HG02610 (cell line): ENCODE results near the gene C20orf96.
A peak's percentile ranks its signal among the peaks of the same experiment; 100 is the strongest.
"Not testable (repeated sequence)": the region's sequence is repeated elsewhere in the genome, so short reads cannot be mapped to it uniquely, and the experiment has no call there.

Source experiments
- ATAC-seq: cut with Tn5 transposase; IDR thresholded peaks from one replicate; pipeline ENCODE4 v1.9.1; 2021; ENCODE audit warnings: mild to moderate bottlenecking, moderate library complexity; ENCODE audit not compliant: unreplicated experiment

C20orf96 gene

DNA sequence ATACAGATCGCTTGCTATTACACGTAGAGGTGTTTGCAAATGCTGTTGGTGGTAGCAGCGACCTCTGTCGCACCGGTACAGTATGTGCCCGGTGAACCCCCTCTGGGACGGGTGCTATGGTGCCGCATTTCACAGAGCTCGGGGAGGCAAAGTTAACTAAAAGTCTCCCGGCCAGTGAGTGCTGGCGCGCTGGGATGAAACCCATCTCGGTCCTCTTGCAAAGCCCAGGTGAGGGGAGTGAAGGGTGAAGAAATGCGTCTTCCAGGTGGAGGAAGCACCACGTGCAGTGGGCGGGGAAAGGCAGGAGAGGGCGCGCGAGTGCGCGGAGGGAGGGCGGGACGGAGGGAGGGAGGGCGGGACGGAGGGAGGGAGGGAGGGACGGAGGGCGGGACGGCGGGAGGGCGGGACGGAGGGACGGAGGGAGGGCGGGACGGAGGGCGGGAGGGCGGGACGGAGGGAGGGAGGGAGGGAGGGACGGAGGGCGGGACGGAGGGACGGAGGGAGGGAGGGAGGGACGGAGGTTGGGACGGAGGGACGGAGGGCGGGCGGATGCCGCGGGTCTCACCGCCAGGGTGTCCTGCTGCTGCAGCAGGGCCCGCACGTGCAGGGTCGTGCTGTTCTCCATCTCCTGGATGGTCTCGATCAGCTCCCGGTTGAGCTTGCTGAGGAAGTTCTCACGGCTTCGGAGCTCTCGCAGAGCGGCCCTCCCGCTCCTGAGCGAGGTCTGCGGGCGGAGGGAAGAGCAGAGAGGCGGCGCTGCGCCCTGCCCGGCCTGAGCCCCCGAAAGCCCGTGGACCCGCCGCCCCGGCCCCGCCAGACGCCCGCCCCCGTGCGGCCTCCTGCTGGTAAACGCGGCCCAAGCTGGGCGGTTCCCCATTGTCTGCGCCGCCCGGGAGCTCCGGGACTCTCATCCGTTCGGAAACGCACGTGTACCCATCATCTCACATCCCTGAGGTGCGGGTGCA is 11.7 kb downstream of the C20orf96 start:
- no peak for ATAC-seq

DNA sequence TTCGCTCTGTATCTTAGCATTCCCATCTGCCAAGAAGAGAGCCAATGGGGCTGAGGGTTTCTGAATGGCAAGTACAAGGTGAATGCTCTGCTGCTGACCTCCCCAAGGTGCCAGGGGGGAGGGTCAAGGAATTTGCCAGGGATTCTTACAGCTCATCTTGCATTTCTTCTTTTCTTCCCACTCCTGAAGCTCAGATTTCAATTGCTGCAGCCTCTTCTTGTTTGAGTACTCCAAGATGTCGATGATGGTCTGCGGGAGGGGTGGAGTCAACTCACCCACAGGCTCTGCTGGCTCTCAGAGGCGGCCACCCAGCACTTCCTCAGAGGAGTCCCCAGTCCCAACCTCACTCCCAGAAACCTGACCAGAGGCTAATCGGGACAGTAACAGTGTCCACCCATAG is 12.4 kb downstream of the C20orf96 start:
- no peak for ATAC-seq

DNA sequence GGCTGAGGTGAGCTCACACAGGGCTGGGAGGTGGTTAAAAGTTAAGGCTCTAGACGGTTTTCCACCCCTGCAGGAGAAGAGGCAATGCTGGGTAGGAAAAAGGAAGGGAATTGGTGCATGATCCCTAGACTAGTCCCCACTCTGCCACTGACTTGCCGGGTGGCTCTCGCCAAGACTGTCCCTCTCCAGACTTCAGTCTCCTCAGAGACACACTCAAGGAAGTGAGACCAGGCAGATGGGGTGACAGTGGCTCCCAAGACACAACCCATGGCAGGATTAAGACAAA is 13.1 kb downstream of the C20orf96 start:
- no peak for ATAC-seq

DNA sequence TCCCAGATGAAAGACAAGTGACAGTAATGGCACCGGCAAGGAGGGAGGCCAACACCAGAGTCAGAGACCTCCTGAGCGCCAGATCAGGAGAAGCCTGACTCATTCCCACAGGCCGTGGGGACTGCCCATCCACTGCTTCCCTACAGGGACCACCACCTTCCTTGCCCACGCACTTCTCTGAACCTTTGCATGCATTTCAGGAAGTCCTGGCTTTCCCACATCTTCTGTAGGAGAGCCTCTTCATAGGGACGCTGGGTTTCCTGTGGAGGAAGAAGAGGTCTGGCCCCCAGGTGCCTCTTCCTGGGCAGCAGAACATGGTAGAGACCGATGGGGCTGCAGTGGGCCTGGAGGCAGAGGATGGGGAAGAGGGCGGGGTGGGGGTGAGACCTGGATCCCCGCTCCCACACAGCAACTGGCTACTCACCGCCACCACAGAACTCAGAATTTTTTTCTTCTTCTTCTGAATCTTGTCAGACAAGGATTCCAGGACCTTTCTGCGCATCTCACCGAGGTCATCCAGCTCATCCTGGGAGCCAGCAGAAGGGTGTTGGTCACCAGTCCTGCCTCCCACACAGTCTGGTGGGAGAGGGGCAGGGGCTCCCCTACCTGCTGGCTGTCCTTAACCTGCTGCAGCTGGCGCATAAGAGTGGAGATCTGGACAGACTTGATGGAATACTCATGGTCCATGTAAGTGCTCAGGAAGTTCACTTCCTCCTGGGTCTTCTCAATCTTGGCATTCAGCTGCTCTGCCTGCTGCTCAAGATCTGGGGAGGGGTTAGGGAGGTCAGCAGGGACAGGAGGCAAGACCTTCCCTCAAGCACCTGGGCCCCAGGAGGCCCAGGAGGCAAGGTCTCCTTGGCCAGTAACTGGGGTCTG is 13.7 kb downstream of the C20orf96 start:
- no peak for ATAC-seq

DNA sequence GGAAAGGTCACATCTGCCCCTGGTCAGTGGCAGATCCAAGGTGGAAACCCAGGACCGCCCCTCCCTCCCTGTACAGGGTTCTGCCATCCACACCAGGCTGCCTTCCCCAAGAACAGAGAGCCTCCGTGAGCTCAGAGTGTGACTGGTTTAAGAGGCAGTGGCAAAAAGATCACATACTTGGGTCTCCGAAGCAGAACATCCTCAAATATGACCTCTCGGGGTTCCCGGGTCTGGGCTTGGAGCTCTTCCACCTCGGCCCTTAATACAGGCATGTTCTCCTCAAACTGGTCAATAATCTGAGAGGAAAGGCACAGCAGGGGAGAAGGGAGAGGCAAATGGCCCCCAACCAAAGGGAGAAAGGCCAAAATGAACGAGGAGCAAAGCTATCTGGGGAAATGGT is 14.8 kb downstream of the C20orf96 start:
- ATAC-seq, result no peak

DNA sequence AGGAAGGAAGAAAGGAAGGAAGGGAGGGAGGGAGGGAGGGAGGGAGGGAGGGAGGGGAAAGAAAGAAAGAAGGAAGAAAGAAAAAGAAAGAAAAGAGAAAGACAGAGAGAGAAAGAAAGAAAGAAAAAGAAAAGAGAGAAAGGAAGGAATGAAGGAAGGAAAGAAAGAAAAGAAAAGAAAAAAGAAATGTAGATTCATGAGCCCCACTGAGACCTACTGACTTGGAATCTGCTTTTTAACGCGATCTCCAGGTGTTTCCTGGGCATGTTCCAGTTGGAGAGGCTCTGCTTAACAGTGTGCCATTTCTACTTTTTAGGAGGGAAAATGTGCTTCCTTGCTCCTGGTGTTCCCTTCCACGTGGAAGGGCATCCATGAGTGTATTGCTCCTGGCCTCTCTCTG is 16.7 kb downstream of the C20orf96 start:
- ATAC-seq, result no peak

DNA sequence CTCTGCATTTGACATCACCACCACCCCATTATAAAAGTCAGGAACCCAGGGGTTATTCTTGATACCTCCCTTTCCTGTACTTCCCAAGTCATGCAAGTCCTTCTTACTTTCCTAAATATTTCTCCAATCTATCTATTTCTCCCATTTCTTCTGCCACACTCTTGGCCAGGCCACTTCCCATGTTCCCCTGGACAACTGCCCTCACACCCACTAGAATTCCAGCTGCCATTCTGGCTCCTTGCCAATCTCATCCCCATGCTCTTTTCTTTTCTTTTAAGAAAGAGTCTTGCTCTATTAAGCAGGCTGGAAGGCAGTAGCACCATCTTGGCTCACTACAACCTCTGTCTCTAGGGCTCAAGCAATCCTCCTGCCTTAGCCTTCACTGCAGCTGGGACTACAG is 17.8 kb downstream of the C20orf96 start:
- no peak for ATAC-seq

DNA sequence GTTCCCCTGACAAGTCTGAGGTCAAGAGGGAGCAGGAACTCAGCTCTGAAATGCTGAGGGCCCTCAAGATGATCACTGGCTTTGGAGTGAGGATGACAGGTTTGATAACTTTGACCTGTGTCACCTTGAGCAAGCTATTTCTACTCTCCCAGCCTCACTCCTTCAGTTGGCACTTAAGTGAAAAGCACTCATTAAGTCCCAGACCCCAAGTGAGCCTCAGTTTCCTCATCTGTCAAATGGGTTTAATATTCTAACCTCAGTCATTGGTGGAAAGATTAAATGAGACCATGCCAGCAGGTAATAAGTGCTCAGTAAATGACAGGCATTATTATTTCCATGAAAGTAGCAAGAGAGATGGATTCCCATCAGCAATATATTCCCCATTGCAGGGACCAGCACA is 19.0 kb downstream of the C20orf96 start:
- ATAC-seq, result no peak

DNA sequence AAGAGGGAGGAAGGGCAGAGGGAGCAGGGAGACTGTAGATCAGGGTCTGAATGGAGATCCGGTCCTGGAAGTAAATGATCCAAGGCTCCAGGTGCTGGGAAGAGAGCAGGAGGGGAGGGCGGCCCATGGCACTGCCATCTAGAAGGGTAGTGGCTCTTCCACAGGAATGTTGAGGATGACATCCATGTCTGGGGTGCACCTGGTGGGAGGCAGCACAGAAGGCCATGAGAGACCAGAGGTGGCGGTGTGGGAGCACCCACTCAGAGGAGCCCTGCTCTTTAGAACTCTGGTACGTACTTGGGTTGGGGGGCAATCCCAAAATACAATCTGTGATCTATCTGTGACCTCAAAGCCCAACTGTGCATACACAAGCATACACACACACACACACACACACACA is 19.5 kb downstream of the C20orf96 start:
- ATAC-seq, result no peak

DNA sequence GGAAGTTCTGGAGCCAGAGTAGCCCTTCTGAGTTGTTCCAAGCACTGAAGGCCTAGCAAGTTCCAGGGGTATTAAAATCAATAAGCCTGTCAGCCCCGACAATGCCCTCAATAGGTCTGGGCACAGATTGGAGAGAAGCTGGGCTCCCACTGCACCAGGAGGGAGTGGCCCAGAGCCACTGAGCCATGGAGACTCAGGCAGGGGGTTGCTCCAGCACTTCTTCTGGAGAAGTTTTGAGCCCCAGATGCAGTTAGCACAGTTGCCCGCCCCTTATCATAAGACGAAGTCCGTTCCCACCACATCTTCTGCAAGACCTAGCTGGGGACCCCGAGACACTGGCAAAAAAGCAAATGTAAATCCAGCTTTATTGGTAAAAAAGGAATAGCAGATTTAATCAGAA is 20.0 kb downstream of the C20orf96 start:
- no peak for ATAC-seq

DNA sequence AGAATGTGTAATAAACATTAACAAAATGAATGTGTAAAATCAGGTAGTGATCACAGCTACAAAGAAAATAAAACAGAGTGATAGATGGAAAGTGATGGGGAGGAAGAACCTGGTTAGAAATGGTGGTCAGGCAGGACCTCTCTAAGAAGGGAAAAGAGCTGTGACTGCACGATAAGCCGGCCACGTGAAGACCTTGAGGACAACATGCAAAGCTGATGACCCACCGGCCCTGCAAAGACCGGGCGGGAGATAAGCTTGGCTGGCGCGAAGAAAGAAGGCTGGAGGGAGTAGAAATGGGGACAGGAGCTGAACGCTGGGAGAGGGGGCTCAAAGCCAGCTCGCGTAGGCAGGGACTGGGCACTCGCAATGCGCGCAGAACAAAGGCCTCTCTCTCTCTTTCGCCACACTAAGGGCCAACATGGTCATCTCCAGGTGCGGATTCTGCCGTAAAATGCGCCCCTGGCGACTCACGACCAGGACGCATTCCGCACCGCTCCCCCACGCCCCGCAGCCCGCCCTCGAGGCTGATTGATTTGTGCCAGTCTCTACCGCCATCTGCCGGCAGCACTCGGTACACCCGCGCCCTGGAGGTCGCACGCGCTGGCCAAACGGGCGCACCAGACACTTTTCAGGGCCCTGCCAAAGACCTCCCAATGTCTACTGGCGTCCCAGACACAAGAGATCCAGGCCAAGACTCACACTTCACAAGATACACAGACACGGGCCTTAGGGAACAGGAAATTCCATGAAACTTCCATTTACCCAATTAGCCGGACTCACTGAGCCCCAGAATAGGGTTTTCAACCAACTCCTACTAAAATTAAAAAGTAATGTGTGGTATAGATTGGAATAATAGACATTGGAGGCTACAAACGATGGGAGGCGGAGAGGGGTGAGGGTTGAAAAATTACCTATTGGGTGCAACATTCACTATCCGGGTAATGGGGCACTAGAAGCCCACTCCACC is 23.7 kb downstream of the C20orf96 start:
- peak; percentile 81 for ATAC-seq

DNA sequence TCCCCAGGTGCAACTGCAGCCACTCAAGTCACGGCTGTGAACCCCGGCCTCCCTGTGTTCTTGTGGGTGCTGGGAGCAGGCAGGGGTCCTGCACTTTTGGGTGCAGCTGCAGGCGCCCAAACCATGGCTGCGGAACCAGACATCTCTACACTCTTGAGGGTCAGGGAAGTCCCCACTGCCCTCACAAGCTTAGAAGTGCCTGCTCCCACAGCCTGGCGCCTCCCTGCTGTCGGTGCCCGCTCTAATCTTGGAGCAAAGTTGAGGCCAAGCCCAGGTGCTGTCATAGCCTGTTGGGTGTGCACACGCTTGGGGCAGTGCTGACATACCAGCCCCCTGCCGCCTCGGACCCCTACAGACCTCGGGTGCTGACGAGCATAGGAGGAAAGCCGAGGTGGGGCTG is 26.8 kb downstream of the C20orf96 start:
- ATAC-seq, result no peak

DNA sequence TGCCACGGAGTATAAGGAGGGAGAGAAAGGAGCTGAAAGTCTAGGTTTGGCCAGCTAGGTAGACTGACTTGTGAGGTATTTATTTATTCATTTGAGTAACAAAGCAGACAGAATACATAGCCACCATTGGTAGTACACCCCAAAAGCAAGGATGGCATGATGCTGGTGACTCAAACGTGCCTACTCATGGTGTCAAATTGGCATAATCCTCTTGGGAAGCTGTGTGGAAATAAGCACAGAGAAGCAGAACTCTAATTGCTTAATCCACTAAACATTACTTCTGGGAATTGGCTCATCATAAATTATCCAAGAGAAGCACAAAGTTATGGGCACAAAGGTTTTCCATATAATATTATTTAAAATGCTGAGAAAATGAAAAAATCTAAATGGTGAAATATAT is 30.6 kb downstream of the C20orf96 start:
- no peak for ATAC-seq

DNA sequence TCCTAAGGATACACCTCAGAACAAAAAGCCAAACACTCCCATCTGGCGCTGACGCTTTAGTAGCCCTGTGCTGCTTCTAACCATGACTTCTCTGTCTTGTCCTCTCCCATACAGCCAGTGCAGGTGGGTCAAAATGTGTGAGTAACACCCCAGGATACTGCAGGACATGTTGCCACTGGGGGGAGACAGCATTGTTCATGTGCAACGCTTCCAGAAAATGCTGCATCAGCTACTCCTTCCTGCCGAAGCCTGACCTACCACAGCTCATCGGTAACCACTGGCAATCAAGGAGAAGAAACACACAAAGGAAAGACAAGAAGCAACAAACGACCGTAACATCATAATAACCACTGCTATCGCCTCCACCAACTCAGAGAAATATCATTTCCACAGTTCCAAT is 31.6 kb downstream of the C20orf96 start:
- no peak for ATAC-seq

DNA sequence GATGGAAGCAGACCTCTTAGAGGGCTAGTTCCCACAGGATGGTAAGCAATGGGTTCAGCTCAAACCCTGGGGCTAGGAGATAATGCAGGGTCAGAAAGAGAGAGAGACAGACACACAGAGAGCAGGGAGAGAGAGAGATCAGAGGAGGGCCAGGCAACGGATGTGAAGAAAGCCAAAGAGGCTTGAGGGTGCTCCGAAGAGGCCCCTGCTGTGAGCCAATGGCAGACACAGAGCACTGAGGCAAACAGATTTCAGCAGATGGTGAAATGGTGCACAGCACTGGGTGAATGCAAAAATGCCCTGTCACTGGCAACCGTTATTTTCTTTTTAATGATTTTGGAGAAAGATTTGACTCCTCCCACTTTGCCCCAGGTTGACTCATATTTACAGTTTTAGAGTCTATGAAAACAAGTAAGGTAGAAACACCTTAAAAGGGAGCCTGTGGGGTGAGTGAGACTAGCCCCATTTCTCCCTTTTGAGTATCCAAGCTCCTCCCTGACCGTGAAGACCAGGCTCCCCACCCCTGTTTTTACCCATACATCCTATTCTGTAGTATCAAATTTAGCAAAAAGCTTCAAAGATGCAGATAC is 32.2 kb downstream of the C20orf96 start:
- ATAC-seq, result no peak

DNA sequence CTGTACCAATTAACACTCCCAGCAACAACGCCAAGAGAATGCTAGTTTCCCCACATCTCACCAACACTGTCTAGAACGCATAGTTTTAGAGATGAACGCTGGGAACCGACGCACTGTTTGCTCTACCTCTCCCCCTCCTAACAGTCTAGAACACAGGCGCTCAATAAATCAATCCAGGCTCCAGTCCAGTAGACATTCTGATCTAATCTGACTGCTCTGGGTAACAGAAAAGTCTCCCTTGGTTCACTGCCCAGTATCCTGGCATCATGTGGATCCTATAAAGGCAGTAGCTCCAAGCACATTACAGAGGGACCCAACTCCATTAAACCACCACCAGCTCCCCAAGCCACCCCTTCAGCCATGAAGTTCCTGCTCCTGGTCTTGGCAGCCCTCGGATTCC is 33.1 kb downstream of the C20orf96 start, which contains the start of gene DEFB132:
TSS of gene DEFB132 (plus strand) at position 306 of the 400 bp plus-strand sequence. CDS start at position 361, 55 bp downstream.
- ATAC-seq, result no peak

DNA sequence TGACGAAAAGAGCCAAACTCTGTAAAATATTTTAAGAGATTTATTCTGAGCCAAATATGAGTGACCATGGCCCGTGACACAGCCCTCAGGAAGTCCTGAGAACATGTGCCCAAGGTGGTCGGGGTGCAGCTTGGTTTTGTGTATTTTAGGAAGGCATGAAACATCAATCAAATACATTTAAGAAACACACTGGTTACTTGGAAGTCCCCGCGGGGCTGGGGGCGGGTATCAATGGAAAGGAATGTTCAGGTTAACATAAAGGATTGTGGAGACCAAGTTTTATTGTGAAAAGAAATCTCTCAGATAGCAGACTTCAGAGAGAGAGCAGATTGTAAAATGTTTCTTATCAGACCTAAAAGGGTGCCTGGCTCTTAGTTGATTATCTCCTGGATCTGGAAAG is 37.1 kb downstream of the C20orf96 start:
- not testable (repeated sequence) for ATAC-seq

DNA sequence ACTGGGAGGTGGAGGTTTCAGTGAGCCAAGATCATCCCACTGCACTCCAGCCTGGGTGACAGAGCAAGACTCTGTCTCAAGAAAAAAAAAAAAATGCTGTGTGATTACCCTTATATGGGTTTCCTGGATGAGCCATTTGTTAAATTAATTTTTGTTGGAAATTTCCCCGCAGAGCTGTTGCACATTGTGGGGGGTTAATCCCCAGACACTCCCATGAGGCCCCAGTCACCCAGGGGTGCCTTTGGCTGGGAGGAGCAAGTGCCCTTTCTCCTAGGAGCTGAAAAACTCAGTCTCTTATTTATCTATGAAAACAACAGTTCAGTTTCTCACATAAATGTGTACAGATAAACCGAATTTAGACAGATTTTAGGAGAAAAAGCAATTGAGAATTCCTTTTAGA is 37.7 kb downstream of the C20orf96 start:
- ATAC-seq, result no peak

DNA sequence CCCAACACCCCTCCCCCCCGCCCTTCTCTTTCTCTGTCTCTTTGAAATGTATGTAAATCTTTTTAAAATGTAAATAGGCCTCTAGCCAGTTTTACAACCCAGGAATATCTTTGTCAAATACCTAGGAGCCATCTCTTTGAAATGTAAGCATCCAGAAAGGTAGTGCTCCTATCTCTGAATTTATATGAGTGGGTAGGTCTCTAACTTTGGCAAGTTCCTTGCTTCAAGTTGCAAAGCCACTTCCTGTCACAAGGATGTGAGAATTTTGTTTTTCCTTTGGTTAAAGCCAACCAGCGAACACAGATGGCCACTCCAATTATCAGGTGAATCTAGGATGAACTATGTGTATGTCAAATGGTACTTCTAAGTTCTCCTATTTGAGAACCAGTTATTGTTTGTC is 39.2 kb downstream of the C20orf96 start:
- ATAC-seq, result no peak

DNA sequence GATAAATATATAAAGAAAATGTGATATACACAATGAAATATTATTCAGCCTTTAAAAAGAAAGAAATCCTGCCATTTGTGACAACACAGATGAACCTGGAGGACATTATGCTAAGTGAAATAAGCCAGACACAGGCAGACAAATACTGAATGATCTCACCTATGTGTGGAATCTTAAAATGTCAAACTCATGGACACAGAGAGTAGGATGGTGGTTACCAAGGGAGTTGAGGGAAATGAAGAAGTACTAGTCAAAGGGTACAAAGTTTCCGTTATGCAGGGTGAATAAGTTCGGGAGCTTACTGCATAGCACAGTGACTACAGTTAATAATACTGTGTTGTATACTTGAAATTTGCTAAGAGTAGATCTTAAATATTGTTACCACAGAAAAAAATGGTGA is 47.6 kb downstream of the C20orf96 start:
- ATAC-seq, result no peak
